Smooth muscle cell (in vitro differentiated cells): ENCODE data around the gene FAM151A. TPM values are rescaled to one million over a fixed set of nuclear protein-coding genes. Genes with fewer than 3 reads are reported as not detected.

ENCODE experiments used
- DNase-seq: peaks from one replicate; lab custom pipeline; 2025; ENCODE audit not compliant: unreplicated experiment; lab: John Stamatoyannopoulos, UW
- H2AFZ ChIP-seq: fragments of 200-600 bp; sonication (generic); 2 replicates; pipeline ENCODE4 v1.6.0; 2016; ENCODE audit warnings: antibody characterized with exemption, low read depth, mild to moderate bottlenecking
- H3F3A ChIP-seq: fragments of 200-600 bp; sonication (generic); 2 replicates; pipeline ENCODE4 v1.6.0; 2017; ENCODE audit warnings: antibody characterized with exemption, low read depth
- H3K27ac ChIP-seq: fragments of 200-600 bp; sonication (generic); 2 replicates; pipeline ENCODE4 v1.5.1; 2016; ENCODE audit warnings: low read depth, mild to moderate bottlenecking
- H3K27me3 ChIP-seq: fragments of 200-600 bp; sonication (generic); 2 replicates; pipeline ENCODE4 v1.6.1; 2016; ENCODE audit warnings: low read depth, mild to moderate bottlenecking
- H3K36me3 ChIP-seq: fragments of 200-600 bp; sonication (generic); 2 replicates; pipeline ENCODE4 v1.5.1; 2016; ENCODE audit warnings: low read depth
- H3K4me1 ChIP-seq: fragments of 200-600 bp; sonication (generic); 2 replicates; pipeline ENCODE4 v1.5.1; 2016; ENCODE audit warnings: low read depth
- H3K4me2 ChIP-seq: fragments of 200-600 bp; sonication (generic); 2 replicates; pipeline ENCODE4 v1.6.0; 2016; ENCODE audit warnings: mild to moderate bottlenecking
- H3K4me3 ChIP-seq: fragments of 200-600 bp; sonication (generic); 2 replicates; pipeline ENCODE4 v1.5.1; 2016; ENCODE audit warnings: mild to moderate bottlenecking
- H3K79me2 ChIP-seq: fragments of 200-600 bp; sonication (generic); 2 replicates; pipeline ENCODE4 v1.6.0; 2016; ENCODE audit warnings: low read depth, mild to moderate bottlenecking
- H3K9ac ChIP-seq: fragments of 200-600 bp; sonication (generic); 2 replicates; pipeline ENCODE4 v1.6.0; 2016; ENCODE audit warnings: low read depth
- H3K9me3 ChIP-seq: fragments of 200-600 bp; sonication (generic); replicated peaks from 2 replicates; pipeline ENCODE4 v1.5.1; 2016; ENCODE audit warnings: low read depth
- H4K20me1 ChIP-seq: fragments of 200-600 bp; sonication (generic); 2 replicates; pipeline ENCODE4 v1.6.0; 2016; ENCODE audit warnings: low read depth
- WGBS: methylation state at CpG from one replicate; pipeline ENCODE4 v1.1.7; 2016; ENCODE audit warnings: low lambda C conversion rate; 5-methylcytosine and 5-hydroxymethylcytosine counted together
- polyA plus RNA-seq: library from polyadenylated mRNA; unstranded; fragments of >200 nt; fragmentation: Nextera tagmentation; extraction: Ambion mirVana; gene quantifications from 2 replicates; pipeline ENCODE4 v1.2.1, GENCODE V29; 2016
- total RNA-seq: library from RNA; depleted of rRNA; stranded (reverse); fragments of >200 nt; gene quantifications from 2 replicates; pipeline ENCODE4 v1.2.3, GENCODE V29; 2014
- TF ChIP-seq, protein P1 (sequence below): fragments of 200-600 bp; sonication (generic); IDR thresholded peaks from 2 replicates; pipeline ENCODE4 v1.5.1; 2017; ENCODE audit warnings: borderline replicate concordance, mild to moderate bottlenecking, antibody characterized with exemption; ENCODE audit not compliant: insufficient read depth, poor library complexity, severe bottlenecking

Gene FAM151A
- total and polyA plus RNA-seq, 2 experiments from 2014 or later: not detected

DNA sequence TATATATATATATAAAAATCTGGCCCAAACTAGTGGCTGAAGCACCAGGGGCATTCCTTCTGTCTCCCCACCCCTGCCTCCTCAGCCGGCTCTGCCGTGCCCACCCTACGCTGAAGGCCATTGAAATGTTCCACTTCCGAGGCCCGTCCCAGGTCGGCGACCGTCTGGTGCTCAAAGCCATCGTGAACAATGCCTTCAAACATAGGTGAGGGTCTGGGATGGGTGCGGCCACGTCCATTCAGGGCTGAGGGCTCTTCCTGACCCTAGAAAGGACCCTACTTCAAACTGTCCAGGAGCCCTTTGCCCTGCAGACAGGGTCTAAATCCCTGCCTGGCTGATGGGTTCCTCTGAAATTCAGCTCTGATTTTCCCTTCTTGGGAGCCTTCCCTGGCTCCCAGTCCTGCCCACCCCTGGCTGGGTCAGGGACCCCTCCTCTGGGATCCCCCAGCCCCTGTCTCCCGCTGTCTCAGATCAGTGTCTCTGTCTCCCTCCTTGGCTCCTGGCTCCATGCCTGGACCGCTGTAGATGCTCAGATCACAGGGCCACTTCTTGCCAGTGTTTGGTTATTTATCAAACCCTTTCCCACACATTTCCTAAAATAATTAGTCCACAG lies 24.0 kb downstream of the FAM151A start:
- no peak for DNase-seq
- no peak overlapping the region for H2AFZ ChIP-seq
- H3K36me3 ChIP-seq: no peaks in the 10 kb centered on the region
- H3K4me2 ChIP-seq: no peak overlapping the region
- H3K27ac ChIP-seq: no peak overlapping the region
- H4K20me1 ChIP-seq: no peaks in the 10 kb centered on the region
- 96% methylated on average over 13 of the region's 13 CpGs for WGBS
- H3K4me1 ChIP-seq: no peaks in the 10 kb centered on the region
- TF ChIP-seq, protein P1, sequence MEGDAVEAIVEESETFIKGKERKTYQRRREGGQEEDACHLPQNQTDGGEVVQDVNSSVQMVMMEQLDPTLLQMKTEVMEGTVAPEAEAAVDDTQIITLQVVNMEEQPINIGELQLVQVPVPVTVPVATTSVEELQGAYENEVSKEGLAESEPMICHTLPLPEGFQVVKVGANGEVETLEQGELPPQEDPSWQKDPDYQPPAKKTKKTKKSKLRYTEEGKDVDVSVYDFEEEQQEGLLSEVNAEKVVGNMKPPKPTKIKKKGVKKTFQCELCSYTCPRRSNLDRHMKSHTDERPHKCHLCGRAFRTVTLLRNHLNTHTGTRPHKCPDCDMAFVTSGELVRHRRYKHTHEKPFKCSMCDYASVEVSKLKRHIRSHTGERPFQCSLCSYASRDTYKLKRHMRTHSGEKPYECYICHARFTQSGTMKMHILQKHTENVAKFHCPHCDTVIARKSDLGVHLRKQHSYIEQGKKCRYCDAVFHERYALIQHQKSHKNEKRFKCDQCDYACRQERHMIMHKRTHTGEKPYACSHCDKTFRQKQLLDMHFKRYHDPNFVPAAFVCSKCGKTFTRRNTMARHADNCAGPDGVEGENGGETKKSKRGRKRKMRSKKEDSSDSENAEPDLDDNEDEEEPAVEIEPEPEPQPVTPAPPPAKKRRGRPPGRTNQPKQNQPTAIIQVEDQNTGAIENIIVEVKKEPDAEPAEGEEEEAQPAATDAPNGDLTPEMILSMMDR: no peak
- no peaks in the 10 kb centered on the region for H3K79me2 ChIP-seq
- no peaks in the 10 kb centered on the region for H3K9me3 ChIP-seq
- no peak overlapping the region for H3K4me3 ChIP-seq
- H3K27me3 ChIP-seq: no peaks in the 10 kb centered on the region
- H3K9ac ChIP-seq: no peak overlapping the region
- H3F3A ChIP-seq: no peaks in the 10 kb centered on the region

DNA sequence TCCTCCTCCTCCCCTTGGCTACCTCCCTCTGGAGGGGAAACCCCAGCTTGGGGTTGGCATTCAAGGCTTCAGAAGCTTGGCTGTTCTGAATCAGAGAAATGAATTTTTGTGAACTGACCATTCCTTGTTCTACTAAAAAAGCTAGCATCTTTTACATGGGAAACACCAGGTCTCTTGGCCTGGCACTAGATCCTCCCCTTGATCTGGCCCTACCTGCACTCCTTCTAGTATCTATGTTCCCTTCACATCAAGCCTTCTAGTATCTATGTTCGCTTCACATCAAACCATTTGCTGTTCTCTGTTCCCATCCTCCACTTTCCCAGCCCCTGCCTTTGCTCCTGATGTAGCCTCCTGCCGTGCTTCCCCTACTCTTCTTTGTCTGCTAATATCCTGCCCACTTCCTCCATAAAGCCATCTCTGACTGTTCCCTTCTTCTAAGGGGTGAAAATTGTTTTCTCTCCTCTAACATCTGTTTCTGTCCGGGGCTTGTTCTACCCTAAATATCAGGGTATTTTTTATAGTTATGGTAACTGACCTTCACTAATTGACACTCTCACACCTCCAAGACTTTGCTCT lies 25.8 kb downstream of the FAM151A start:
- Histone ChIP-seq H3K27me3 (no peaks in the 10 kb centered on the region), H3K4me3 (no peak overlapping the region), H3K4me2 (no peak overlapping the region), H3K9ac (no peak overlapping the region), H3K27ac (no peak overlapping the region), H2AFZ (no peak overlapping the region), H3K4me1 (no peaks in the 10 kb centered on the region), H4K20me1 (no peaks in the 10 kb centered on the region), H3K9me3 (no peaks in the 10 kb centered on the region), H3K36me3 (no peaks in the 10 kb centered on the region), H3F3A (no peaks in the 10 kb centered on the region), H3K79me2 (no peaks in the 10 kb centered on the region)
- DNase-seq: no peak
- WGBS: 84% methylated on average over 3 of the region's 3 CpGs
- TF ChIP-seq, protein P1: no peak

DNA sequence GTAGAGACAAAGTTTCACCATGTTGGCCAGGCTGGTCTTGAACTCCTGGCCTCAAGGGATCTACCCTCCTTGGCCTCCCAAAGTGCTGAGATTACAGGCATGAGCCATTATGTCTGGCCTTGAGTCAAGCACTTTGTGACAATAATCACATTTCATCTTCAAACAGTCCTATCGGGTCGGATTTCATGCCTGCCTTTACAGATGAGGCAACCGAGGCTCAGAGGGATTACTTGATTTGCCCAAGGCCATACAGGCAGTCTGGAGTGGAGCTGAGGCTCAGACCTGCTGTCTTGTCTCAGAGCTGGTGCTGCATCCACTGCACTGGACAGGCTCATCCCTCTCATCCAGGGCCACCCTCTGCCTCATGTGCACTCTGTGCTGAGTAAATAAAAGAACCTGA lies 26.6 kb downstream of the FAM151A start:
- no peak overlapping the region for H3K9ac ChIP-seq
- TF ChIP-seq, protein P1: no peak
- H3K9me3 ChIP-seq: no peaks in the 10 kb centered on the region
- H3F3A ChIP-seq: no peaks in the 10 kb centered on the region
- H3K4me3 ChIP-seq: no peak overlapping the region
- H4K20me1 ChIP-seq: no peaks in the 10 kb centered on the region
- no peaks in the 10 kb centered on the region for H3K27me3 ChIP-seq
- no peaks in the 10 kb centered on the region for H3K4me1 ChIP-seq
- H3K36me3 ChIP-seq: no peaks in the 10 kb centered on the region
- H3K4me2 ChIP-seq: no peak overlapping the region
- WGBS: 78% methylated on average over 3 of the region's 3 CpGs
- no peak overlapping the region for H2AFZ ChIP-seq
- DNase-seq: no peak
- H3K79me2 ChIP-seq: no peaks in the 10 kb centered on the region
- no peak overlapping the region for H3K27ac ChIP-seq

DNA sequence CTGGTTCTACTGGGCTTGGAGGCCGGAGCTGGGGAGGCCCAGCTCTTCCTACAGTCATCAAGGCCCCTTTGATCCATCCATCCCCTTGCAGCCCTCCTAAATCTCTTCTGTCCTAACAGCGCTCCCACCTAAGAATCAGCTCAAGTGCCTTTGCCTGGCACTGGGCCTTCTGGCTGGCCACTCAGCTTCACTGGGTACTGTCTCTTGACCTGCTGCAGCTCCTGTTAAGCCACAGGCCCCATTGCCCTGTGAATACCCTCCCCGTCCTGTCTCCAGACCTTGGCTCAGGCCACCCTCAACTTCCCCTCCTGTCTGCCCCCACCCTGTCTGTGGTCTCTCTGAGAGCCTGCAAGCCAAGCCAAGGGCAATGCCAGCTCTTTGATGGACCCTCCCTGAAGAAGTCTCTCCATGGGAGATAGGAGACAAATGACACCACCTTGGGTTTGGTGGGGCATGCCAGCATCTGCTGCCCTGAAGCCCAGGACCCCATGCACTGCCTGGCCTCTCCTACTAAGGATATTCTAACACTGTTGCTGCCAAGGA lies 27.3 kb downstream of the FAM151A start:
- TF ChIP-seq, protein P1: no peak
- H3K36me3 ChIP-seq: no peaks in the 10 kb centered on the region
- H3F3A ChIP-seq: no peaks in the 10 kb centered on the region
- no peaks in the 10 kb centered on the region for H3K27me3 ChIP-seq
- WGBS: 92% methylated on average over 3 of the region's 3 CpGs
- no peak overlapping the region for H2AFZ ChIP-seq
- no peak overlapping the region for H3K4me3 ChIP-seq
- H3K9ac ChIP-seq: no peak overlapping the region
- H3K4me2 ChIP-seq: no peak overlapping the region
- DNase-seq: no peak
- H4K20me1 ChIP-seq: no peaks in the 10 kb centered on the region
- H3K9me3 ChIP-seq: no peaks in the 10 kb centered on the region
- H3K79me2 ChIP-seq: no peaks in the 10 kb centered on the region
- no peak overlapping the region for H3K27ac ChIP-seq
- no peaks in the 10 kb centered on the region for H3K4me1 ChIP-seq
